ENCODE data around the gene MYZAP. TPM values are rescaled to one million over a fixed set of nuclear protein-coding genes. Genes with fewer than 3 reads are reported as not detected.
A peak's percentile ranks its signal among the peaks of the same experiment; 100 is the strongest.

Gene MYZAP
- total RNA-seq, 1 donor: 0.43 TPM

- TF ChIP-seq CTCF (IDR thresholded peaks at IDR 0.05; ENCODE audit: insufficient read depth, low read depth, low read length): no peak
- no peak overlapping the region for H3K4me3 ChIP-seq (ENCODE audit: low read depth, low read length)
- DNase-seq (ENCODE audit: low read depth): no peak
These were observed 126.6 kb downstream of the MYZAP start for GRCh38 chr15:57718309-57718708.

GRCh38 chr15:57720867-57721266 lies 129.2 kb downstream of the MYZAP start:
- no peak overlapping the region for H3K4me3 ChIP-seq (ENCODE audit: low read depth, low read length)
- no peak for TF ChIP-seq CTCF (IDR thresholded peaks at IDR 0.05; ENCODE audit: insufficient read depth, low read depth, low read length)
- DNase-seq (ENCODE audit: low read depth): peak; percentile 63

- peak; percentile 24 for DNase-seq (ENCODE audit: low read depth)
- TF ChIP-seq CTCF (IDR thresholded peaks at IDR 0.05; ENCODE audit: insufficient read depth, low read depth, low read length): no peak
- H3K4me3 ChIP-seq (ENCODE audit: low read depth, low read length): no peak overlapping the region
These were observed 134.7 kb downstream of the MYZAP start for GRCh38 chr15:57726411-57726810.

GRCh38 chr15:57727031-57727430 lies 135.3 kb downstream of the MYZAP start:
- DNase-seq (ENCODE audit: low read depth): no peak
- H3K4me3 ChIP-seq (ENCODE audit: low read depth, low read length): no peak overlapping the region
- TF ChIP-seq CTCF (IDR thresholded peaks at IDR 0.05; ENCODE audit: insufficient read depth, low read depth, low read length): no peak

- no peak overlapping the region for H3K4me3 ChIP-seq (ENCODE audit: low read depth, low read length)
- DNase-seq (ENCODE audit: low read depth): peak; percentile 37
- TF ChIP-seq CTCF (IDR thresholded peaks at IDR 0.05; ENCODE audit: insufficient read depth, low read depth, low read length): no peak
These were observed 136.7 kb downstream of the MYZAP start for GRCh38 chr15:57728436-57728835.

- no peak overlapping the region for H3K4me3 ChIP-seq (ENCODE audit: low read depth, low read length)
- TF ChIP-seq CTCF (IDR thresholded peaks at IDR 0.05; ENCODE audit: insufficient read depth, low read depth, low read length): no peak
- no peak for DNase-seq (ENCODE audit: low read depth)
These were observed 139.2 kb downstream of the MYZAP start for GRCh38 chr15:57730876-57731275.

GRCh38 chr15:57731530-57732103 lies 139.9 kb downstream of the MYZAP start:
- TF ChIP-seq CTCF (IDR thresholded peaks at IDR 0.05; ENCODE audit: insufficient read depth, low read depth, low read length): no peak
- DNase-seq (ENCODE audit: low read depth): no peak
- no peak overlapping the region for H3K4me3 ChIP-seq (ENCODE audit: low read depth, low read length)

All from fibroblast of villous mesenchyme (primary cell).